CD8-positive, alpha-beta memory T cell (primary cell): ENCODE data around the gene ACSS1. TPM values are rescaled to one million over a fixed set of nuclear protein-coding genes. Genes with fewer than 3 reads are reported as not detected.

ENCODE experiments used
- CTCF ChIA-PET: fragments of 350-600 bp; sonication (Branson Sonifier 250); formaldehyde crosslinking; loops from one replicate; lab custom pipeline; 2021; ENCODE audit warnings: antibody characterized with exemption; lab: Charles Lee
- POLR2A ChIA-PET: fragments of 350-600 bp; sonication (Branson Sonifier 250); formaldehyde crosslinking; loops from one replicate; lab custom pipeline; 2021; ENCODE audit warnings: antibody characterized with exemption; lab: Charles Lee
- DNase-seq, 5 donors: peaks; one replicate each; pipeline versions ENCODE4 v3.0.0 to v3.0.0-alpha.2; 2020 to 2022; ENCODE audit warnings: mixed read lengths in 1 of 5
- H3K27ac ChIP-seq: one replicate; pipeline ENCODE4 v1.7.0; 2013; ENCODE audit warnings: low read depth, mild to moderate bottlenecking, low read length, moderate library complexity
- H3K27me3 ChIP-seq: 2 replicates; pipeline ENCODE4 v1.7.0; 2013; ENCODE audit warnings: low read length, mild to moderate bottlenecking; ENCODE audit not compliant: insufficient read depth, poor library complexity, severe bottlenecking
- H3K36me3 ChIP-seq: 2 replicates; pipeline ENCODE4 v1.7.0; 2013; ENCODE audit warnings: mild to moderate bottlenecking, low read length, moderate library complexity; ENCODE audit not compliant: insufficient read depth
- H3K4me1 ChIP-seq: 2 replicates; pipeline ENCODE4 v1.7.0; 2013; ENCODE audit warnings: mild to moderate bottlenecking, low read length, moderate library complexity; ENCODE audit not compliant: insufficient read depth
- H3K4me3 ChIP-seq: 2 replicates; pipeline ENCODE4 v1.7.0; 2013; ENCODE audit warnings: mild to moderate bottlenecking, low read length
- H3K9me3 ChIP-seq: 2 replicates; pipeline ENCODE4 v1.7.0; 2013; ENCODE audit warnings: mild to moderate bottlenecking, low read length
- H3K27ac Mint-ChIP-seq, 8 donors: one replicate each; pipeline ENCODE4 v1.8.0; 2020 to 2021; ENCODE audit warnings: mixed read lengths in 8 of 8, mild to moderate bottlenecking in 6 of 8, inconsistent platforms in 3 of 8, moderate library complexity in 3 of 8
- H3K27me3 Mint-ChIP-seq, 2 donors: one replicate each; pipeline ENCODE4 v1.8.0; 2020 to 2021; ENCODE audit warnings: mixed read lengths in 2 of 2, mild to moderate bottlenecking in 1 of 2, moderate library complexity in 1 of 2
- H3K36me3 Mint-ChIP-seq, 3 donors: one replicate each; pipeline ENCODE4 v1.8.0; 2020 to 2021; ENCODE audit warnings: mixed read lengths in 3 of 3, inconsistent platforms in 1 of 3, mild to moderate bottlenecking in 1 of 3
- H3K4me1 Mint-ChIP-seq, 3 donors: one replicate each; pipeline ENCODE4 v1.8.0; 2020 to 2021; ENCODE audit warnings: mixed read lengths in 3 of 3, inconsistent platforms in 1 of 3, mild to moderate bottlenecking in 1 of 3
- H3K4me3 Mint-ChIP-seq, 7 donors: one replicate each; pipeline ENCODE4 v1.8.0; 2020 to 2021; ENCODE audit warnings: mixed read lengths in 7 of 7, mild to moderate bottlenecking in 6 of 7, moderate library complexity in 4 of 7, inconsistent platforms in 2 of 7
- H3K9me3 Mint-ChIP-seq, 5 donors: one replicate each; pipeline ENCODE4 v1.8.0; 2020 to 2022; ENCODE audit warnings: mixed read lengths in 5 of 5, mild to moderate bottlenecking in 3 of 5, moderate library complexity in 2 of 5, inconsistent platforms in 1 of 5
- polyA plus RNA-seq: library from polyadenylated mRNA; unstranded; fragments of 300-500 nt; fragmentation: Illumina TruSeq; gene quantifications from one replicate; pipeline ENCODE4 v1.2.3, GENCODE V29; 2021
- total RNA-seq, 2 experiments: library from RNA; stranded (reverse); gene quantifications; one replicate each; pipeline ENCODE4 v1.2.3, GENCODE V29; 2021

Gene ACSS1
- total and polyA plus RNA-seq, 3 experiments from 2014 or later = 24.5 to 59.6 (median 24.8) TPM

DNA sequence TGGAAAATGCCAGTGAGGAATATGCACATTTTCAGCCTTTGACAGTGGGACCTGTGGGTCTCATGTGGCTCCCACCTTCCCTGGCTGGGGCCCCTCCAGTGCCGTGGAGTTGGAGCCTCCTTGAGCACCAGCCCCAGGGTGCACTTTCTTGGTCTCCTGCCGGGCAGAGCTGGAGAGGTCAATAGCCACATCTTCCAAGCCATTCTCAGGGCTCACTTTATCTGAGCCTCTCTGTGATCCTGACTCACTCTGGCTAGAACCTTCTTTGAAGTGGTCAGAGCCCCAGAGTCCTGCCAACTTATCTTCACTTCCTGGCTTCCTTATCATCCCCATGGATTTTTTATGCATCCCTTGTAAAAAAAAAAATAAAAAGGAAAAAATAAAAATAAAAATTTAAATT lies 18.3 kb upstream of the ACSS1 start:
- Histone ChIP-seq H3K9me3 (no peaks in the 10 kb centered on the region), H3K36me3 (no peaks in the 10 kb centered on the region), H3K27me3 (peaks cover 26% of the 10 kb centered on the region), H3K27ac (no peak overlapping the region), H3K4me3 (no peak overlapping the region), H3K4me1 (no peaks in the 10 kb centered on the region)
- Mint-ChIP-seq H3K27me3 (peaks cover 35 to 90% of the 10 kb centered on the region in 2 donors), H3K27ac (no peak overlapping the region), H3K9me3 (peaks cover 0 to 1% (median 0%) of the 10 kb centered on the region in 5 donors), H3K4me3 (no peak overlapping the region), H3K4me1 (peaks cover 3 to 17% (median 7%) of the 10 kb centered on the region in 3 donors), H3K36me3 (no peaks in the 10 kb centered on the region)
- ChIA-PET CTCF (no interaction called here), POLR2A (no interaction called here)
- no peak for DNase-seq

DNA sequence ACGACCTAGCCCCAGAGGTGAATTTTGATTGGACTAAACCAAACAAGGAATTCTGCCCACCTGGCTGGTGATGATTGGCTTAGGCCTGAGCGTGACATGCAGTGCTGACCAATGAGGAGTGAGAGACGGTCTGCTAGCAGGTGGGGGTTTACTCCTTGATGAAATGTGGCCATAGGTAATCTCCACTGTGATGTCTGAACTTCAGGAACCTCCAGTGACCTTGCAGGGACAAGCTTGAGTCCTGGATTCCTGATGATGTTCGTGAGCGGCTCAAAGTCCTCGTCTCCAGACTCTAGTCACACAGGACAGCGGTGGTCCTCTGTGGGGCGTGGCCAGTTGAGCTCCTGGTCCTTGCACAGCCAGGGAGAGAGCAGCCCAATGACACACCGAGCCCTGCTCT lies 15.6 kb upstream of the ACSS1 start:
- Histone ChIP-seq H3K4me1 (no peaks in the 10 kb centered on the region), H3K9me3 (no peaks in the 10 kb centered on the region), H3K4me3 (no peak overlapping the region), H3K27ac (no peak overlapping the region), H3K36me3 (no peaks in the 10 kb centered on the region), H3K27me3 (peaks cover 9% of the 10 kb centered on the region)
- DNase-seq = no peak
- no peaks in the 10 kb centered on the region for H3K36me3 Mint-ChIP-seq
- H3K4me1 Mint-ChIP-seq = peaks cover 0 to 10% (median 7%) of the 10 kb centered on the region in 3 donors
- no peaks in the 10 kb centered on the region for H3K9me3 Mint-ChIP-seq
- no peak overlapping the region for H3K27ac Mint-ChIP-seq
- H3K27me3 Mint-ChIP-seq = peaks cover 11 to 83% of the 10 kb centered on the region in 2 donors
- POLR2A ChIA-PET = no interaction called here
- CTCF ChIA-PET = no interaction called here
- no peak overlapping the region for H3K4me3 Mint-ChIP-seq

DNA sequence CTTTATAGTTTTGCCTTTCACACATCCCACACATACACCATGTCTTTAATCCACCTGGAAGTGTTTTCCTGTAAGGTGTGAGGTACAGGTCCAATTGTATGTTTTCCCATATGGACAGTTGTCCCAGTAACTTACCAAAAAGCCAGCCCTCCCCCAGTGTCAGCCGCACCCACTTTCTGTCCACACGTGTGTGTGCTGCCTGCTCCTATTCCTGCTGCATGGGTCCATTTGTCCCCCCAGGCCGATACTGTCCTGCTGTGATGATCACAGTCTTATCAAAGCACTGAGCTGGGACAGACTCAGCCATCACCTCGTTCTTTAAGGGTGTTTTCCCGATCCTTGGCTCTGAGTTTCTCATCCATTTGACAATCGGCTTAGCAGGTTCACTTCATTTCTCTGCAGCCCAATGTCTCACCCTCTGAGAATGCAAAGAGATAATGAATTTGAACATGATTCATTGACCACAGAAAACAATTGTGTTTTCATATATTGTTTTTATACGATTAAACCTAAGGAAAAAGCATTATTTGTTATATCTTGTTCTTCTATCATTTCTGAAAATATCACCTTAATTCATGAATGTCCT lies 14.4 kb upstream of the ACSS1 start:
- Mint-ChIP-seq H3K4me3 (no peak overlapping the region), H3K27me3 (peaks cover 4 to 71% of the 10 kb centered on the region in 2 donors), H3K9me3 (no peaks in the 10 kb centered on the region), H3K4me1 (peaks cover 0 to 8% (median 7%) of the 10 kb centered on the region in 3 donors), H3K36me3 (no peaks in the 10 kb centered on the region), H3K27ac (no peak overlapping the region)
- ChIA-PET CTCF (interaction anchor here (1.0 to 1.5 kb wide), 2 partner anchors 15 to 141 kb away, joined by 3 to 5 read pairs; no protein-coding TSS in a partner anchor), POLR2A (no interaction called here)
- no peak for DNase-seq
- Histone ChIP-seq H3K4me1 (no peaks in the 10 kb centered on the region), H3K4me3 (no peak overlapping the region), H3K27ac (no peak overlapping the region), H3K36me3 (no peaks in the 10 kb centered on the region), H3K27me3 (peaks cover 5% of the 10 kb centered on the region), H3K9me3 (no peaks in the 10 kb centered on the region)

- H3K9me3 ChIP-seq = no peaks in the 10 kb centered on the region
- ChIA-PET CTCF (interaction anchor here (0.7 to 1.5 kb wide), 3 partner anchors 15 to 141 kb away, joined by 3 to 6 read pairs (median 5); no protein-coding TSS in a partner anchor), POLR2A (no interaction called here)
- no peak overlapping the region for H3K27ac ChIP-seq
- no peaks in the 10 kb centered on the region for H3K36me3 ChIP-seq
- no peak overlapping the region for H3K4me3 ChIP-seq
- no peaks in the 10 kb centered on the region for H3K27me3 ChIP-seq
- H3K27me3 Mint-ChIP-seq = peaks cover 4 to 65% of the 10 kb centered on the region in 2 donors
- H3K4me1 Mint-ChIP-seq = peaks cover 0 to 3% (median 2%) of the 10 kb centered on the region in 3 donors
- no peaks in the 10 kb centered on the region for H3K9me3 Mint-ChIP-seq
- H3K36me3 Mint-ChIP-seq = no peaks in the 10 kb centered on the region
- no peak for DNase-seq
- H3K4me1 ChIP-seq = no peaks in the 10 kb centered on the region
- no peak overlapping the region for H3K27ac Mint-ChIP-seq
- no peak overlapping the region for H3K4me3 Mint-ChIP-seq
These were observed 13.8 kb upstream of the ACSS1 start for GRCh38 chr20:25071734-25072133.

DNA sequence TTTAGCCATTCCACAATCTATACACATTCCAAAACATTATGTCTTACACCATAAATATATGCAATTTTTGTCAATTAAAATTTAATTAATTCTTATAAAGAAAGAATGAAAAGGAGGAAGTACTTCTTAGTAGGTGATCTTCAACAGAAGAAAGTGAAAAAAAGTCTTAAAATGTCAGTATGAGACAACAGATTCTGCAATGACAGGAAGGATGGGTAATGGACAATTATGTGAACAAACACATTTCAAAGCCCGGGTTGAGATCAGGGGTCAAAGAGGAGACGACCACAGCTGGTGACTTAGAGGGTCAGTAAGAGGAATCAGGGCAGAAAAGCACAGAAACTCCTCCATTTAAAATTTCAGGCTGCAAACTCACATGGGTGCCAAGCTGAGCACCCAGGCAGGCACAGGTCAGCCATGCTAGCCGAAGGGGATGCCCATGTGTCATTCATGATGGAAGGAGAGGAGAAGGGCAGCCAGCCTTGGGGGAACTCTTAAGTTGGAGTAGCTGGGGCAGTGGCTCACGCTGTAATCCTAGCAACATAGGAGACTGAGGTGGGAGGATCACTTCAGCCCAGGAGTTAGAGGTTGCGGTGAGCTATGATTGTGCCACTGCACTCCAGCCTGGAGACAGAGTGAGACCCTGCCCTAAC lies 13.0 kb upstream of the ACSS1 start:
- H3K4me1 Mint-ChIP-seq = peaks cover 0 to 1% (median under 1%) of the 10 kb centered on the region in 3 donors
- peaks cover 5 to 60% of the 10 kb centered on the region in 2 donors for H3K27me3 Mint-ChIP-seq
- DNase-seq = no peak
- no peaks in the 10 kb centered on the region for H3K36me3 Mint-ChIP-seq
- H3K4me1 ChIP-seq = no peaks in the 10 kb centered on the region
- no peak overlapping the region for H3K27ac Mint-ChIP-seq
- H3K27me3 ChIP-seq = no peaks in the 10 kb centered on the region
- ChIA-PET CTCF (interaction anchor here (0.7 to 1.5 kb wide), 3 partner anchors 14 to 140 kb away, joined by 3 to 6 read pairs (median 5); no protein-coding TSS in a partner anchor), POLR2A (no interaction called here)
- no peak overlapping the region for H3K4me3 ChIP-seq
- no peak overlapping the region for H3K27ac ChIP-seq
- H3K9me3 Mint-ChIP-seq = no peaks in the 10 kb centered on the region
- no peak overlapping the region for H3K4me3 Mint-ChIP-seq
- no peaks in the 10 kb centered on the region for H3K9me3 ChIP-seq
- H3K36me3 ChIP-seq = no peaks in the 10 kb centered on the region

- ChIA-PET POLR2A (no interaction called here), CTCF (interaction anchor here (1.0 to 10.4 kb wide), 2 partner anchors 70 to 72 kb away, joined by 6 to 147 read pairs; no protein-coding TSS in a partner anchor)
- no peak overlapping the region for H3K27ac Mint-ChIP-seq
- DNase-seq = no peak
- H3K4me3 Mint-ChIP-seq = no peak overlapping the region
- Histone ChIP-seq H3K36me3 (no peaks in the 10 kb centered on the region), H3K4me1 (peaks cover 4% of the 10 kb centered on the region), H3K4me3 (no peak overlapping the region), H3K27ac (no peak overlapping the region), H3K9me3 (no peaks in the 10 kb centered on the region), H3K27me3 (no peaks in the 10 kb centered on the region)
- H3K27me3 Mint-ChIP-seq = peaks cover 3 to 39% of the 10 kb centered on the region in 2 donors
- no peaks in the 10 kb centered on the region for H3K36me3 Mint-ChIP-seq
- no peaks in the 10 kb centered on the region for H3K9me3 Mint-ChIP-seq
- peaks cover 3 to 9% (median 7%) of the 10 kb centered on the region in 3 donors for H3K4me1 Mint-ChIP-seq
These were observed 9.4 kb upstream of the ACSS1 start for GRCh38 chr20:25067102-25067987.

GRCh38 chr20:25066386-25066785 lies 8.4 kb upstream of the ACSS1 start:
- Histone ChIP-seq H3K27me3 (no peaks in the 10 kb centered on the region), H3K9me3 (no peaks in the 10 kb centered on the region), H3K36me3 (no peaks in the 10 kb centered on the region), H3K4me3 (no peak overlapping the region), H3K4me1 (peaks cover 4% of the 10 kb centered on the region), H3K27ac (no peak overlapping the region)
- H3K27ac Mint-ChIP-seq = no peak overlapping the region
- ChIA-PET POLR2A (interaction anchor here (0.6 kb wide), 1 partner anchor 74 kb away, joined by 3 read pairs; the partner anchor contains the start of gene APMAP), CTCF (interaction anchor here (1.3 to 10.4 kb wide), 5 partner anchors 12 to 333 kb away, joined by 3 to 147 read pairs (median 3); no protein-coding TSS in a partner anchor)
- H3K36me3 Mint-ChIP-seq = no peaks in the 10 kb centered on the region
- H3K4me3 Mint-ChIP-seq = no peak overlapping the region
- DNase-seq = no peak
- H3K4me1 Mint-ChIP-seq = peaks cover 3 to 9% (median 7%) of the 10 kb centered on the region in 3 donors
- H3K9me3 Mint-ChIP-seq = no peaks in the 10 kb centered on the region
- H3K27me3 Mint-ChIP-seq = peaks cover 3 to 30% of the 10 kb centered on the region in 2 donors
